Adrenal gland (tissue), 5 donors: Measurements from ENCODE around the gene PRSS38.

ENCODE experiments used
- CTCF ChIP-seq, 6 experiments: fragments of 450-650 bp in 4 of 6; fragments of 200-600 bp in 2 of 6; sonication (generic) in 1 of 6; IDR thresholded peaks; 1 replicate in 5 of 6; 2 replicates in 1 of 6; pipeline versions ENCODE4 v1.5.1 to v1.8.0; 2016 to 2021; ENCODE audit warnings: antibody characterized with exemption in 6 of 6, mild to moderate bottlenecking in 2 of 6, moderate library complexity in 1 of 6
- POLR2A ChIP-seq, 2 donors: fragments of 450-650 bp; IDR thresholded peaks; one replicate each; pipeline ENCODE4 v1.6.1; 2017; ENCODE audit warnings: antibody characterized with exemption in 2 of 2, mild to moderate bottlenecking in 2 of 2, moderate library complexity in 1 of 2
- donor health status: DM: no; HTN: no; CAD: no.

DNA sequence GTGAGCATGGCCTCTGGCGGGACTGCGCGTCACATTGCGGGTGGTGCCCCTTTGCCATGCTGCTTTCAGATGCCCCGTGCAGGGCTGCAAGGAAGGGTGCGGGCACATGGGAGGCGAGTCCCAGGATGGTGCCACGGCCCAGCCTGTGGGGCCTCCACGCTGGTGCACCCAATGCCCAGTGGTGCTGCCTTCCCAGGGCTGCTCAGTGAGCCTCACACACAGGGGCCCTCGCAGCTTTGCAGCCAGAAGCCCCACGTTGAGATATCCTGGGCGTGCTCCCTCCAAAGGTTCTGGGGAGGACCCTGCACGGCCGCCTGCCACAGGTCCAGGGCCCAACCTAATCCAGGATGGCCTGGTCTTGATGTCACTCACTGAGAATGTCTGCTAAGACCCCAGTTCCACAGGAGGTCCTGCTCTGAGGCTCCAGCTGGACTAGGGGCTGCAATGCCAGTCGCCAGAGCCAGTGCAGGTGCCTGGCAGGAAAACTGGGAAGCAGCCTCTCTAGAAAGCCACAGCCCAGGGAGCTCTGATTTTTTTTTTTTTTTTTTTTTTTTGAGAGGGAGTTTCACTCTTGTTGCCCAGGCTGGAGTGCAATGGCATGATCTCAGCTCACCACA, 34.1 kb upstream of the PRSS38 start:
- TF ChIP-seq CTCF (IDR thresholded peaks at IDR 0.05) (no peak), POLR2A (IDR thresholded peaks at IDR 0.05) (no peak)
